DND-41 (cell line): ENCODE results near the gene QSOX2.

Experiments used
- CTCF ChIP-seq: IDR thresholded peaks from 2 replicates; pipeline ENCODE4 v1.5.1; 2012; ENCODE audit warnings: borderline replicate concordance, low read length, moderate library complexity, mild to moderate bottlenecking; ENCODE audit not compliant: poor library complexity, severe bottlenecking; ENCODE audit errors: extremely low read depth
- EZH2 ChIP-seq: IDR thresholded peaks from 3 replicates; pipeline ENCODE4 v1.6.1; 2012; ENCODE audit warnings: borderline replicate concordance, low read depth, mild to moderate bottlenecking, moderate library complexity, low read length, inconsistent platforms; ENCODE audit not compliant: severe bottlenecking

GRCh38 chr9:136209786-136210185 lies 35.8 kb downstream of the QSOX2 start:
- TF ChIP-seq EZH2 (no peak), CTCF (no peak)
